Caco-2 (cell line): ENCODE data around the gene ENOX1. TPM values are rescaled to one million over a fixed set of nuclear protein-coding genes. Genes with fewer than 3 reads are reported as not detected.

Experiments
- BruUV-seq: library from RNA; stranded (reverse); fragments of 400-500 nt; replicated peaks from 2 replicates; lab custom pipeline; 2021; lab: Mats Ljungman, UMichigan
- CTCF ChIA-PET: fragments of 300-600 bp; sonication (Branson Sonifier 250); formaldehyde crosslinking; loops from one replicate; lab custom pipeline; 2022; ENCODE audit warnings: antibody characterized with exemption; lab: Charles Lee
- POLR2A ChIA-PET: fragments of 300-600 bp; sonication (Branson Sonifier 250); formaldehyde crosslinking; loops from one replicate; lab custom pipeline; 2022; ENCODE audit warnings: antibody characterized with exemption; lab: Charles Lee
- DNase-seq, 2 experiments: peaks; one replicate each; pipeline versions ENCODE4 v3.0.0 to v3.0.0-alpha.2; 2020 to 2022
- H3K27me3 ChIP-seq: replicated peaks from 2 replicates; pipeline ENCODE4 v1.6.0; 2011; ENCODE audit warnings: low read length; ENCODE audit not compliant: control insufficient read depth, insufficient read depth
- H3K36me3 ChIP-seq: 2 replicates; pipeline ENCODE4 v1.5.1; 2011; ENCODE audit warnings: low read length; ENCODE audit not compliant: control insufficient read depth, insufficient read depth
- H3K4me1 ChIP-seq: fragments of 250-450 bp; sonication (Bioruptor Pico); 2 replicates; pipeline ENCODE4 v1.5.1; 2020; ENCODE audit warnings: mild to moderate bottlenecking
- H3K4me3 ChIP-seq: 2 replicates; pipeline ENCODE4 v1.5.1; 2011; ENCODE audit warnings: low read depth, mild to moderate bottlenecking, control low read depth, low read length
- H3K9me3 ChIP-seq: fragments of 250-450 bp; sonication (Bioruptor Pico); 2 replicates; pipeline ENCODE4 v1.5.1; 2020; ENCODE audit warnings: mild to moderate bottlenecking, moderate library complexity
- H3K27ac Mint-ChIP-seq: one replicate; pipeline ENCODE4 v1.8.0; 2022; ENCODE audit warnings: mixed read lengths; ENCODE audit not compliant: unreplicated experiment
- H3K27me3 Mint-ChIP-seq: one replicate; pipeline ENCODE4 v1.8.0; 2022; ENCODE audit warnings: mixed read lengths; ENCODE audit not compliant: insufficient read depth, unreplicated experiment
- H3K36me3 Mint-ChIP-seq: one replicate; pipeline ENCODE4 v1.8.0; 2022; ENCODE audit warnings: mild to moderate bottlenecking, mixed read lengths; ENCODE audit not compliant: insufficient read depth, unreplicated experiment
- H3K4me1 Mint-ChIP-seq: one replicate; pipeline ENCODE4 v1.8.0; 2022; ENCODE audit warnings: low read depth, mixed read lengths; ENCODE audit not compliant: unreplicated experiment
- H3K4me3 Mint-ChIP-seq: one replicate; pipeline ENCODE4 v1.8.0; 2022; ENCODE audit warnings: mild to moderate bottlenecking, moderate library complexity, mixed read lengths; ENCODE audit not compliant: unreplicated experiment
- H3K9me3 Mint-ChIP-seq: one replicate; pipeline ENCODE4 v1.8.0; 2022; ENCODE audit warnings: mixed read lengths; ENCODE audit not compliant: unreplicated experiment
- CTCF ChIP-seq, 2 experiments: fragments of 200-600 bp in 1 of 2; IDR thresholded peaks; 1 replicate in 1 of 2; 2 replicates in 1 of 2; pipeline versions ENCODE4 v1.5.1 to v1.8.0; 2011 to 2022; ENCODE audit warnings: antibody characterized with exemption in 1 of 2, control low read depth in 1 of 2, inconsistent platforms in 1 of 2, low read depth in 1 of 2, low read length in 1 of 2, mild to moderate bottlenecking in 1 of 2, moderate library complexity in 1 of 2; ENCODE audit not compliant: insufficient read depth in 1 of 2, severe bottlenecking in 1 of 2, unreplicated experiment in 1 of 2
- intact Hi-C: fragments of 100-400 bp; cut with micrococcal nuclease; formaldehyde crosslinking; loops from one replicate; pipeline ENCODE4 v1.10.0; 2022; ENCODE audit not compliant: unreplicated experiment
- total RNA-seq: library from RNA; stranded (reverse); gene quantifications from 2 replicates; pipeline ENCODE4 v1.2.3, GENCODE V29; 2022

ENOX1 gene
- total RNA-seq, 1 experiment from 2014 or later, result 9.1 TPM

DNA sequence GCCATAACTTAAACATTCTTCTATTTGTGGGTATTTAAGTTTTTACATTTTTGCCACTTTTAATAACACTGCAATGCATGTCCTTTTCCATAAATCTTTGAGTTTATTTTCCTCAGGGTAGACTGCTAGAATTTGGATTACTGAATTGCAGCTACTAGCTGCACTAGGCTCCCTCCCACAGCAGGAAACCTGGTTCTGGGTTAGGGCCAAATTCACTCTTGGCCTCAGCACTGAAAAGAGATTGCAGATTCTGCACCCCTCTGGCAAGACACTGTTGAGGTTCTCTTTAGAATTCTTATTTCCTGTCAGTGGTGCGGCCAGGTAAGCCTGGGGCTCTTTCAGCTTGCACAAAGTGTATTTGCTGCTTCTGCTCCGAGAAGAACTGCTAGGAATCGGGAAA lies 155.7 kb downstream of the ENOX1 start:
- no peaks in the 10 kb centered on the region for H3K27me3 ChIP-seq
- intact Hi-C loops, result no loop called here
- Mint-ChIP-seq H3K36me3 (no peaks in the 10 kb centered on the region), H3K4me1 (no peaks in the 10 kb centered on the region), H3K27ac (no peak overlapping the region), H3K27me3 (no peaks in the 10 kb centered on the region), H3K9me3 (no peaks in the 10 kb centered on the region), H3K4me3 (no peak overlapping the region)
- POLR2A ChIA-PET, result no interaction called here
- TF ChIP-seq CTCF (IDR thresholded peaks at IDR 0.05; ENCODE audit: insufficient read depth in 1 of 2, low read depth in 1 of 2, low read length in 1 of 2, severe bottlenecking in 1 of 2, unreplicated experiment in 1 of 2), result no peak
- no TSS peak for BruUV-seq
- no peak overlapping the region for H3K4me3 ChIP-seq
- CTCF ChIA-PET, result no interaction called here
- peaks cover 7% of the 10 kb centered on the region; the same call in 1 of the 2 replicates for H3K9me3 ChIP-seq
- H3K4me1 ChIP-seq, result no peaks in the 10 kb centered on the region
- DNase-seq, result no peak
- no peaks in the 10 kb centered on the region for H3K36me3 ChIP-seq

DNA sequence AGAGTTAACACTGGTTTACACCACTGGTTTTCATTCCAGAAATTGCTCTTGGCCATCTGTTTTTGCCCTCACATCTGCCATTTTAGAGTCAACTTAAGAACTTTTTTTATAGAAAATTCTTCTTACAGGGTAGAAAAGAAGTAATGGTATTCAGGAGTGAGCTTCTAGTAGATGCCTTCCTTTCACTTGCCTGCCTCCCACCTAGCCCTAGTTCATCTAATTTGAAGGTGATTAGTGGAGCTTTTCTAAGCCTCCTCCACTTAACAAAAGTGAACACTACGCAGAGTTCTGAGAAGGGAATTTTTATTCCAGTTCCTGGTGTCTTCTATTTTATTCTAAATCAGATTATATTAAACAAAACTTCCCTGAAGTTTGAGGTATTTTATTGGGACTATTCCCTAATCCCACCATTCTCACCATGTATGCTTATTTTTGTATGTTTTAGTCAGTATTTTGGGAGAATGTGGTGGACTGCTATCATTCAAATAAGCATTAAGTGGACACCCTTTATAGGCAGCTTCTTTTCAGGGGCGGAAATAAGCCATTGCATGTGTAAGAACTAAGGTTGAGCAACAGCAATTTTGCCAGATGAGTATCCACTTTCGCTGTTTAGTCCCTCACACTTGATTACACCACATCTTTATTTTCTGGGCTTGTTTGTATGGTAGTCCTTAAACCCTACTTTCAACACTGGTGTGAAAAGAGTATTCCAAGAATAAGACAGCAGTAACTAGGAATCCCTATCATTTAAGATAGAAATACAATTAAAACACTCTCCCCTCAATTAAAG lies 156.9 kb downstream of the ENOX1 start:
- POLR2A ChIA-PET, result no interaction called here
- no peaks in the 10 kb centered on the region for H3K9me3 Mint-ChIP-seq
- no peak overlapping the region for H3K27ac Mint-ChIP-seq
- H3K4me1 ChIP-seq, result no peaks in the 10 kb centered on the region
- H3K4me3 Mint-ChIP-seq, result no peak overlapping the region
- CTCF ChIA-PET, result no interaction called here
- no peaks in the 10 kb centered on the region for H3K27me3 ChIP-seq
- intact Hi-C loops, result no loop called here
- no peaks in the 10 kb centered on the region for H3K36me3 Mint-ChIP-seq
- no peaks in the 10 kb centered on the region for H3K36me3 ChIP-seq
- H3K4me1 Mint-ChIP-seq, result no peaks in the 10 kb centered on the region
- H3K27me3 Mint-ChIP-seq, result no peaks in the 10 kb centered on the region
- no peak for DNase-seq
- peaks cover 13% of the 10 kb centered on the region; the same call in 1 of the 2 replicates for H3K9me3 ChIP-seq
- BruUV-seq, result no TSS peak
- no peak overlapping the region for H3K4me3 ChIP-seq
- no peak for TF ChIP-seq CTCF (IDR thresholded peaks at IDR 0.05; ENCODE audit: insufficient read depth in 1 of 2, low read depth in 1 of 2, low read length in 1 of 2, severe bottlenecking in 1 of 2, unreplicated experiment in 1 of 2)

GRCh38 chr13:43626994-43627393 lies 159.8 kb downstream of the ENOX1 start:
- no TSS peak for BruUV-seq
- Mint-ChIP-seq H3K4me1 (no peaks in the 10 kb centered on the region), H3K9me3 (peaks cover 8% of the 10 kb centered on the region), H3K4me3 (no peak overlapping the region), H3K36me3 (no peaks in the 10 kb centered on the region), H3K27ac (no peak overlapping the region), H3K27me3 (no peaks in the 10 kb centered on the region)
- TF ChIP-seq CTCF (IDR thresholded peaks at IDR 0.05; ENCODE audit: insufficient read depth in 1 of 2, low read depth in 1 of 2, low read length in 1 of 2, severe bottlenecking in 1 of 2, unreplicated experiment in 1 of 2), result no peak
- Histone ChIP-seq H3K27me3 (no peaks in the 10 kb centered on the region), H3K4me3 (no peak overlapping the region), H3K36me3 (no peaks in the 10 kb centered on the region), H3K4me1 (no peaks in the 10 kb centered on the region), H3K9me3 (peaks cover 6% of the 10 kb centered on the region; the same call in 1 of the 2 replicates)
- DNase-seq, result no peak
- intact Hi-C loops, result no loop called here
- ChIA-PET POLR2A (no interaction called here), CTCF (no interaction called here)
